ENCODE data around the gene HES6. TPM values are rescaled to one million over a fixed set of nuclear protein-coding genes. Genes with fewer than 3 reads are reported as not detected.
A peak's percentile ranks its signal among the peaks of the same experiment; 100 is the strongest.

HES6 gene
- polyA plus RNA-seq, 1 experiment, result 1.7 TPM

DNA sequence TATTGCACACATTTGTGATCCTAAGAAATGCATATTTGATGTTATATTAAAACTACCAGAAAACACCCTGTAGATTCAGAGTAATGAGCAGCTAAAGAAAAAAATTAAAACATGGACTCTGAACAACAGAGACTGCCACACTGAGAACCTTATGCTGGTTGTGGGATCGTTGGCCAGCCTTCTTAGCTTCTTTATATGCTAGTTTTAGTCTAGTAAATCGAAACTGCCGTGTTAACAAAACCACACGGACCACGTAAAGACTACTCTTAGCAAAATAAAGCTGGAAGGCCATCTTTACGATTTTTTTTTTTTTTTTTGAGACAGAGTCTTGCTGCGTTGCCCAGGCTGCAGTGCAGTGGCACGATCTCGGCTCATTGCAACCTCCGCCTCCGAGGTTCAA lies 25.8 kb upstream of the HES6 start:
- DNase-seq (ENCODE audit: low read depth), result no peak
- peaks cover 18% of the 10 kb centered on the region for H3K36me3 ChIP-seq (ENCODE audit: control insufficient read depth, insufficient read depth, low read length)
- ChIA-PET POLR2A (no interaction called here), CTCF (interaction anchor here (1.5 to 4.2 kb wide), 4 partner anchors 9 to 406 kb away, joined by 3 to 84 read pairs (median 37); partner anchors contain the start of gene RAMP1)
- TF ChIP-seq, protein P1, sequence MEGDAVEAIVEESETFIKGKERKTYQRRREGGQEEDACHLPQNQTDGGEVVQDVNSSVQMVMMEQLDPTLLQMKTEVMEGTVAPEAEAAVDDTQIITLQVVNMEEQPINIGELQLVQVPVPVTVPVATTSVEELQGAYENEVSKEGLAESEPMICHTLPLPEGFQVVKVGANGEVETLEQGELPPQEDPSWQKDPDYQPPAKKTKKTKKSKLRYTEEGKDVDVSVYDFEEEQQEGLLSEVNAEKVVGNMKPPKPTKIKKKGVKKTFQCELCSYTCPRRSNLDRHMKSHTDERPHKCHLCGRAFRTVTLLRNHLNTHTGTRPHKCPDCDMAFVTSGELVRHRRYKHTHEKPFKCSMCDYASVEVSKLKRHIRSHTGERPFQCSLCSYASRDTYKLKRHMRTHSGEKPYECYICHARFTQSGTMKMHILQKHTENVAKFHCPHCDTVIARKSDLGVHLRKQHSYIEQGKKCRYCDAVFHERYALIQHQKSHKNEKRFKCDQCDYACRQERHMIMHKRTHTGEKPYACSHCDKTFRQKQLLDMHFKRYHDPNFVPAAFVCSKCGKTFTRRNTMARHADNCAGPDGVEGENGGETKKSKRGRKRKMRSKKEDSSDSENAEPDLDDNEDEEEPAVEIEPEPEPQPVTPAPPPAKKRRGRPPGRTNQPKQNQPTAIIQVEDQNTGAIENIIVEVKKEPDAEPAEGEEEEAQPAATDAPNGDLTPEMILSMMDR (IDR thresholded peaks at IDR 0.05; ENCODE audit: insufficient read depth, low read depth, low read length), result no peak
- H3K4me3 ChIP-seq (ENCODE audit: low read depth, low read length), result no peak overlapping the region
- no peaks in the 10 kb centered on the region for H3K27me3 ChIP-seq (ENCODE audit: control insufficient read depth, insufficient read depth, low read length)

DNA sequence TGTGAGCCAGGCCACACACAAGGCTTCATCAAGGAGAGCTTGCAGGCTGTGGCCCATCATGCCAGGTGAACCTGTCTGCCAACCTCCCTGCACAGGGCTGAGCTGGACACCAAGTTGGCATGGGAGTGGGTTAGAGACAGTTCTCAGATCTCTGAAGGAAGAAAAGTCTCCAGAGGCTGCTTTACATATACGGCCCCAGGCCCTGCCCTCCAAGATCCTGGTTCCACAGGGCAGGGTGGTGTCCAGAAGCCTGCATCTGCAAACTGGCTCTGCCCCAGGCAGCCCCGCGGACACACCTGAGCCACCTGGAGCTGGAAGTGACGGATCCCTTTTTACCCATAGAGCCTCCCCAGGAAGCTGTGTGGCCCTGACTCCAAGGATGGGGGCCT lies 24.2 kb upstream of the HES6 start:
- Histone ChIP-seq H3K27me3 (ENCODE audit: control insufficient read depth, insufficient read depth, low read length) (no peaks in the 10 kb centered on the region), H3K36me3 (ENCODE audit: control insufficient read depth, insufficient read depth, low read length) (peaks cover 21% of the 10 kb centered on the region), H3K4me3 (ENCODE audit: low read depth, low read length) (no peak overlapping the region)
- ChIA-PET CTCF (interaction anchor here (0.6 to 4.2 kb wide), 24 partner anchors 10 to 683 kb away, joined by 3 to 84 read pairs (median 5); partner anchors contain the start of genes ERFE, HES6, PER2 and RAMP1), POLR2A (no interaction called here)
- no peak for DNase-seq (ENCODE audit: low read depth)
- TF ChIP-seq, protein P1 (IDR thresholded peaks at IDR 0.05; ENCODE audit: insufficient read depth, low read depth, low read length), result no peak

DNA sequence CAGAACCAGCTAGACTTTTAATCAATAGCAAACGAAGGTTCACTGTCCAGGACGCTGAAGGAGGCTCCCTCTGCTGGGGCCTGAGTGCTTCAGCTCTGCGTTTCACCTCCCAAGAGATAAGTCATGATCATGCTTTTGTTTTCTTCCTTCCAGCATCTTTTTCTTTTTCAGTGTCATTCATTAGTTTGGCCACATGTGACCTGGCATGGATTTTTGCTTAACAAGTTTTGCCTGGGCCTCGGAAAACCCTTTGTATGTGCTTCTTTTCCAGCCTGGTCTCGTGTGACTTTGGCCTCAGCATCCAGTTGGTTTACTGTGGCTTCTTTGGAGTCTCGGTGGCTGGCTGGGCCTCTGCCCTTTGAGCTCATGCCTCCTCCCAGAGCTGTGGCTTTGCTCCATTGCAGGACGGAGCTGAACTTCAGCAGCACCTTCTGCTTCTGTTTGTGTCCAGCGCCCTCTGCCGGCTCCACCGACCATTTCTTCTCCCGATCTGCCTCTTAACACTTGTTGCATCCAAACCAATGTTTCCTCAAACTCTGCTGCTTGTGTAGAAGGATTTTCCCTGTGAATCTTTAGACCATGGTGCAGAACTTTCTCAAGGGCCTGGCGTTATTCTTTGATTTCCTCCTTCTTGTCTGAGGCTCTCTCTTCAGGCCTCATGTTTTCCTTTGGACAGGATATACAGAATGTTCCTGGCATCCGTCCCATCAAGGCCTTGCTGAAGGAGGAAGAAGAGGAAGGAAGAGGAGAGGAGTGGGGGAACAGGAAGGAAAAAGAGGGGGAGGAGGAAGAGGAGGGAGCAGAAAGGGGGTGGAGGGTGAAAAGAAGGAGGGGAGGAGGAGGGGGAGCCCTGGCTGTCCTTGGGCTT lies 23.6 kb upstream of the HES6 start:
- POLR2A ChIA-PET, result no interaction called here
- TF ChIP-seq, protein P1 (IDR thresholded peaks at IDR 0.05; ENCODE audit: insufficient read depth, low read depth, low read length), result peak; percentile 82
- no peaks in the 10 kb centered on the region for H3K27me3 ChIP-seq (ENCODE audit: control insufficient read depth, insufficient read depth, low read length)
- H3K4me3 ChIP-seq (ENCODE audit: low read depth, low read length), result no peak overlapping the region
- peaks cover 26% of the 10 kb centered on the region for H3K36me3 ChIP-seq (ENCODE audit: control insufficient read depth, insufficient read depth, low read length)
- DNase-seq (ENCODE audit: low read depth), result peak; percentile 61
- CTCF ChIA-PET, result interaction anchor here (0.7 to 4.2 kb wide), 40 partner anchors 9 to 682 kb away, joined by 3 to 84 read pairs (median 4); partner anchors contain the start of genes ERFE, HES6, PER2 and RAMP1

GRCh38 chr2:238262496-238263122 lies 22.8 kb upstream of the HES6 start:
- no peak overlapping the region for H3K4me3 ChIP-seq (ENCODE audit: low read depth, low read length)
- H3K27me3 ChIP-seq (ENCODE audit: control insufficient read depth, insufficient read depth, low read length), result no peaks in the 10 kb centered on the region
- H3K36me3 ChIP-seq (ENCODE audit: control insufficient read depth, insufficient read depth, low read length), result peaks cover 23% of the 10 kb centered on the region
- POLR2A ChIA-PET, result no interaction called here
- DNase-seq (ENCODE audit: low read depth), result no peak
- TF ChIP-seq, protein P1 (IDR thresholded peaks at IDR 0.05; ENCODE audit: insufficient read depth, low read depth, low read length), result no peak
- CTCF ChIA-PET, result interaction anchor here (0.7 to 4.2 kb wide), 36 partner anchors 9 to 681 kb away, joined by 3 to 84 read pairs (median 4); partner anchors contain the start of genes HES6, PER2 and RAMP1

Data from BJ (cell line).